A673 (cell line): Measurements from ENCODE around the gene RNF141. TPM values are rescaled to one million over a fixed set of nuclear protein-coding genes. Genes with fewer than 3 reads are reported as not detected.

Experiments
- BruUV-seq: library from RNA; stranded (reverse); fragments of 400-500 nt; replicated peaks from 2 replicates; lab custom pipeline; 2021; lab: Mats Ljungman, UMichigan
- CTCF ChIA-PET: fragments of 300-600 bp; sonication (Branson Sonifier 250); formaldehyde crosslinking; loops from one replicate; lab custom pipeline; 2022; ENCODE audit warnings: antibody characterized with exemption; lab: Charles Lee
- POLR2A ChIA-PET: fragments of 300-600 bp; sonication (Branson Sonifier 250); formaldehyde crosslinking; loops from one replicate; lab custom pipeline; 2022; ENCODE audit warnings: antibody characterized with exemption; ENCODE audit not compliant: low non-redundant PET; lab: Charles Lee
- DNase-seq: peaks from one replicate; pipeline ENCODE4 v3.0.0-alpha.2; 2015; ENCODE audit warnings: low spot score
- H3K27ac ChIP-seq: fragments of 200-600 bp; sonication (generic); 2 replicates; pipeline ENCODE4 v1.5.1; 2016; ENCODE audit warnings: mixed run types, low read depth, mild to moderate bottlenecking, mixed read lengths, antibody characterized with exemption, low read length; ENCODE audit not compliant: poor library complexity, severe bottlenecking
- H3K27me3 ChIP-seq: fragments of 200-600 bp; sonication (generic); replicated peaks from 2 replicates; pipeline ENCODE4 v1.6.1; 2017; ENCODE audit warnings: mixed run types, low read depth, mild to moderate bottlenecking, mixed read lengths, antibody characterized with exemption, low read length; ENCODE audit not compliant: insufficient read depth, poor library complexity
- H3K36me3 ChIP-seq: fragments of 200-600 bp; sonication (generic); 2 replicates; pipeline ENCODE4 v1.6.1; 2016; ENCODE audit warnings: mixed run types, mild to moderate bottlenecking, mixed read lengths, antibody characterized with exemption, low read length; ENCODE audit not compliant: insufficient read depth, poor library complexity, severe bottlenecking
- H3K4me1 ChIP-seq: fragments of 200-600 bp; sonication (generic); 2 replicates; pipeline ENCODE4 v1.6.1; 2017; ENCODE audit warnings: mixed run types, mild to moderate bottlenecking, mixed read lengths, antibody characterized with exemption, low read length; ENCODE audit not compliant: insufficient read depth, poor library complexity, severe bottlenecking
- H3K4me3 ChIP-seq: fragments of 200-600 bp; sonication (generic); 2 replicates; pipeline ENCODE4 v1.5.1; 2016; ENCODE audit warnings: low read depth, mixed run types, mild to moderate bottlenecking, mixed read lengths, low read length; ENCODE audit not compliant: poor library complexity, severe bottlenecking
- H3K9me3 ChIP-seq: fragments of 200-600 bp; sonication (generic); 2 replicates; pipeline ENCODE4 v1.6.1; 2016; ENCODE audit warnings: mixed run types, low read depth, mild to moderate bottlenecking, mixed read lengths, antibody characterized with exemption, low read length; ENCODE audit not compliant: poor library complexity, severe bottlenecking
- EZH2 ChIP-seq: fragments of 200-600 bp; sonication (generic); IDR thresholded peaks from 2 replicates; pipeline ENCODE4 v1.6.1; 2017; ENCODE audit warnings: borderline replicate concordance, low read depth, mild to moderate bottlenecking, mixed read lengths, antibody characterized with exemption, low read length; ENCODE audit not compliant: poor library complexity, severe bottlenecking
- intact Hi-C: fragments of 100-400 bp; cut with micrococcal nuclease; formaldehyde crosslinking; loops from one replicate; pipeline ENCODE4 v1.10.0; 2022; ENCODE audit not compliant: unreplicated experiment
- total RNA-seq: library from RNA; stranded (reverse); gene quantifications from 2 replicates; pipeline ENCODE4 v1.2.3, GENCODE V29; 2021
- TF ChIP-seq, protein P1 (sequence below): fragments of 300-800, 200-600 bp; sonication (generic); conservative IDR thresholded peaks from 2 replicates; pipeline ENCODE4 v1.5.1; 2017; ENCODE audit warnings: low read depth, mild to moderate bottlenecking, antibody characterized with exemption, low read length, moderate library complexity, mixed read lengths

RNF141 gene
- total RNA-seq, 1 experiment from 2014 or later = 36.4 TPM

DNA sequence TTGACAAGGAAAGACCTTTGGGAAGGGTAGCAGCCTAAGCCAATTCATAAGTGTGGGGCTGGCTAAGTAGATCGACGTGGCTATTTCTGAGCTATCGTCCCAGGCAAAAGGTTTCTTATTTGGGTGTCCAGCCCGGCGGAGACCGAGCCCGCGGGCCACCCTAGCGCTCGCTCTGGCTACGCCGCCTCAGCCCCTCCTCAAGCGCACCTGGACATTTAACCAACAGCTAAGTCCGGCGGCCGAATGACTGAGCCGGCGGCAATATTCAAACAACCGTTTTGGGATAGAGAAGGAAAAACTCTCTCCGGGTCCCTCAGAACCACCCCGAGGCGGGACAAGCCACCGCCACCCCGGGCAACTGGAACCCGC, 457 bp downstream of the RNF141 start:
- intact Hi-C loops = no loop called here
- Histone ChIP-seq H3K36me3 (no peaks in the 10 kb centered on the region), H3K4me1 (peaks cover 25% of the 10 kb centered on the region), H3K27ac (peak overlapping the region; percentile 96), H3K27me3 (no peaks in the 10 kb centered on the region), H3K9me3 (no peaks in the 10 kb centered on the region), H3K4me3 (peak overlapping the region; percentile 63)
- no TSS peak for BruUV-seq
- ChIA-PET POLR2A (no interaction called here), CTCF (interaction anchor here (0.6 to 1.5 kb wide), 6 partner anchors 9 to 77 kb away, joined by 3 to 6 read pairs (median 3); no protein-coding TSS in a partner anchor)
- no peak for DNase-seq
- TF ChIP-seq EZH2 = no peak
- TF ChIP-seq, protein P1, sequence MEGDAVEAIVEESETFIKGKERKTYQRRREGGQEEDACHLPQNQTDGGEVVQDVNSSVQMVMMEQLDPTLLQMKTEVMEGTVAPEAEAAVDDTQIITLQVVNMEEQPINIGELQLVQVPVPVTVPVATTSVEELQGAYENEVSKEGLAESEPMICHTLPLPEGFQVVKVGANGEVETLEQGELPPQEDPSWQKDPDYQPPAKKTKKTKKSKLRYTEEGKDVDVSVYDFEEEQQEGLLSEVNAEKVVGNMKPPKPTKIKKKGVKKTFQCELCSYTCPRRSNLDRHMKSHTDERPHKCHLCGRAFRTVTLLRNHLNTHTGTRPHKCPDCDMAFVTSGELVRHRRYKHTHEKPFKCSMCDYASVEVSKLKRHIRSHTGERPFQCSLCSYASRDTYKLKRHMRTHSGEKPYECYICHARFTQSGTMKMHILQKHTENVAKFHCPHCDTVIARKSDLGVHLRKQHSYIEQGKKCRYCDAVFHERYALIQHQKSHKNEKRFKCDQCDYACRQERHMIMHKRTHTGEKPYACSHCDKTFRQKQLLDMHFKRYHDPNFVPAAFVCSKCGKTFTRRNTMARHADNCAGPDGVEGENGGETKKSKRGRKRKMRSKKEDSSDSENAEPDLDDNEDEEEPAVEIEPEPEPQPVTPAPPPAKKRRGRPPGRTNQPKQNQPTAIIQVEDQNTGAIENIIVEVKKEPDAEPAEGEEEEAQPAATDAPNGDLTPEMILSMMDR = no peak

DNA sequence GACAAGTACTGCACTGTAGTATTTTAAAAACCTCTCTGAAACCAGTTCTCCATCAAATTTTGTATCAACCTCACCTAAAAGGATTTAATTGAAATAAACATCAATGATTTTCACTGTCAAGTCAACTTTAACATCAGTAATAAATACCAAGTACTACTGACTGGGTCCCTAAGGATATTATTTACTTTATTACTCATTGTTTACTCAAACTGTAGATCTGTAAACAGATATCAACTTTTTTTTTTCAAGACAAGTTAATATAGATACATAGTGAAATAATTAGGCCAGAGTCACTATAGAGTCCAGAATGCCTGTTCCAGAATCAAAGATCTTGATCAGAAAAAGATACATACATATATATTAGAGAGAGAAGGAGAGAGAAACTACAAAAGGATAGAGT, 1.6 kb downstream of the RNF141 start:
- TF ChIP-seq, protein P1 = no peak
- TF ChIP-seq EZH2 = no peak
- Histone ChIP-seq H3K36me3 (peaks cover 1% of the 10 kb centered on the region), H3K4me1 (peaks cover 31% of the 10 kb centered on the region), H3K9me3 (no peaks in the 10 kb centered on the region), H3K27me3 (no peaks in the 10 kb centered on the region), H3K27ac (peak overlapping the region; percentile 69), H3K4me3 (peak overlapping the region; percentile 63)
- intact Hi-C loops = no loop called here
- ChIA-PET POLR2A (no interaction called here), CTCF (no interaction called here)
- DNase-seq = no peak
- BruUV-seq = no TSS peak

DNA sequence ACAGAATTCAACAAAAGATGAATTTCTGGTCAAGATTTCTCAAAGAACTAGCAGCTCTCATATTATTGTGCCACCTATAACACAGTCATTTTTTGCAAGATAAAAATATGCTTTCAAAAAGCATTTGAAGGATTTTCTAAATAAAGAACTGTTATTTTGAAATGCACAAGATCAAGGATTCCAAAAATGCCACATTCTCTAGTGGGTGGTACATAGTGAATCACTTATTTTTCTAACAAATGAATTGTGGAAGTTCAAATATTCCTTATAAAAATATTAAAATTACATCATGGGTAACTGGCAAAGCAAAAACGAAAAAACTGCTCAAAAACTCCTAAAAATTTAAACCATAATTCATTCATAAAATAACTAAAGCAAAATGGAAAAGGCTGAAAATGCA, 2.1 kb downstream of the RNF141 start:
- Histone ChIP-seq H3K27ac (peak overlapping the region; percentile 69), H3K4me3 (peak overlapping the region; percentile 63), H3K27me3 (no peaks in the 10 kb centered on the region), H3K36me3 (peaks cover 6% of the 10 kb centered on the region), H3K4me1 (peaks cover 31% of the 10 kb centered on the region), H3K9me3 (no peaks in the 10 kb centered on the region)
- intact Hi-C loops = no loop called here
- CTCF ChIA-PET = no interaction called here
- DNase-seq = no peak
- TF ChIP-seq, protein P1 = no peak
- no peak for TF ChIP-seq EZH2
- BruUV-seq = no TSS peak
- POLR2A ChIA-PET = no interaction called here
